Kidney glomerular epithelial cell (primary cell): ENCODE measurements around the gene IL36RN.

Experiments
- DNase-seq: peaks from one replicate; lab custom pipeline; 2025; lab: John Stamatoyannopoulos, UW

The IL36RN gene

GRCh38 chr2:113050921-113051895 lies 7.8 kb upstream of the IL36RN start:
- no peak for DNase-seq

DNA sequence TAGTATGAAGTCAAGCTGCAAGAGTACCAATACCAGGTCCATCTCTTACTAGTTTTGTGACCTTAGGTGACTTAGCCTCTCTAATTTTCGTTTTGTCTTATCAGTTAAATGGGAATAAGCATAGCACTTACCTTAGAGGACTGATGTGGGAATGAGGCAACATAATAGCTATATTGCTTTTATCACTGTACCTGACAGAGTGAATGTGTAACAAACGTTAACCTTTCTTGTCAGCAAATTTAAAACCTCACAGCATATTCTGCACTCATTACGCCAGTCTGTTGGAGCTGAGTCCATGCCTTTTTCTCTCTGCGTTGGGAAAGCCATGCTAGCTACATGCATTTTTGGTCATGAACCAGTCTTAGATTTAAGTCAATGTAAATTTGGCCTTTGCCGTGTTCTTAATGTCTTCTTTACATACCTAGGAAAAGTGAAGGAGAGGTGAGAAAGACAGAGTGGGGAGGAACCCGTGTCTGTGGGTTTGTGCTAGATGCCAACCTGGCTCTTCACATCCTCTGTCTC lies 6.5 kb upstream of the IL36RN start, which contains the start of gene IL36B:
TSS of gene IL36B (minus strand) at position 472 of the 522 bp plus-strand sequence.
- no peak for DNase-seq

- DNase-seq = no peak
Observed at GRCh38 chr2:113053666-113054065, 5.3 kb upstream of the IL36RN start.

DNA sequence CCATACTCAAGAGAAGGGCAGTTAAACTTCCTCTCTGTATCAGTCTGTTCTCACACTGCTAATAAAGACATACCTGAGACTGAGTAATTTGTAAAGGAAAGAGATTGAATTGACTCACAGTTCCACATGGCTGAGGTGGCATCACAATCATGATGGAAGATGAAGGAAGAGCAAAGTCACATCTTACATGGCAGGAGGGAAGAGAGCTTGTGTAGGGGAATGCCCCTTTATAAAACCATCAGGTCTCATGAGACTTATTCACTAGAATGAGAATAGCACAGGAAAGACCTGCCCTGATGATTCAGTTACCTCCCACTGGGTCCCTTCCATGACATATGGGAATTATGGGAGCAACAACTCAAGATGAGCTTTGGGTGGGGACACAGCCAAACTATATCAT lies 4.9 kb upstream of the IL36RN start:
- no peak for DNase-seq

DNA sequence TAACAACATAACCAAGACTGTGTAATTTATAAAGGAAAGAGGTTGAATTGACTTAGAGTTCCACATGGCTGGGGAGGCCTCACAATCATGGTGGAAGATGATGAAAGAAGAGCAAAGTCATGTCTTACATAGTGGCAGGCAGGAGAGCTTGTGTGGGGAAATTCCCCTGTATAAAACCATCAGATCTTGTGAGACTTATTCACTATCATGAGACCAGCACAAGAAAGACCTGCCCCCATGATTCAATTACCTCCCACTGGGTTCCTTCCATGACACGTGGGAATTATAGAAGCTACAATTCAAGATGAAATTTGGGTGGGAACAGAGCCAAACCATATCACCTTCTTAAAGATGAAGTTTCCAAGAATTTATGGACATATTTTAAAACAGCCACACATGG lies 2.5 kb upstream of the IL36RN start:
- no peak for DNase-seq

DNA sequence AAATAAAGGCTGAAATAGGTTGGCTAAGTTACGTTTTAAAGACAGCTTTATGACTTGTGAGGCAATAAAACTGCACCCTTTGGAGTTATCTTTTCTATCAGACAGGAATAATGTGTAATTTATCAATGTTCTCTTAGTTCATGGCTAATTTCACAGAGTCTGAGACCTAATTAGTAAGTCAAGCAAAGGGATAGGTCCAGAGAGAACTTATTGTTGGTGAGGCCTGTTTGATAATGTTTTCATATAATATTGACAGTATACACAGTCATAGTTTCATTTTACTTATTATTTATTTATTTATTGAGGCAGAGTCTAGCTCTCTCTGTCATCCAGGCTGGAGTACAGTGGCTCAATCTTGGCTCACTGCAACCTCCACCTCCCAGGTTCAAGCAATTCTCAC lies 1.9 kb upstream of the IL36RN start:
- no peak for DNase-seq

GRCh38 chr2:113058411-113058994 lies 495 bp upstream of the IL36RN start:
- DNase-seq = no peak

DNA sequence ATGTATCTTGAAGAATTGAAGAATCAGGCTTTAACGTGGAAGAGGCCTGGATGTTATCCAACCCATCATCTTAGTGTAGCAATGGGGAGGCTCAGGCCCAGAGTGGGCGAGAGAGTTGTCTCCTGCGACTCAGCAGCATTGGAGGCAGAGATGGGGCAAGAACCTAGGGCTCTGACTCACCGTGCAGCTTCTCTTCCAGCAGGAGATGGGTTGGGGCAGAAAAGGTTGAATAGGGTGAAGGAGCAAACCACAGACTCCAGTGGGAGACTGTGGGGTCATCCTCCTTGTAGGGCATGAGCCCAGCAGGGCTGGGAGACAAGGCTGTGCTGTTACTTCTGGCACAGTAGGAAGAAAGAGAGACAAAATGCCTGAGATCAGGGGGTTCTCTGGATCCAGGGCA lies 1.4 kb downstream of the IL36RN start:
- no peak for DNase-seq

GRCh38 chr2:113060796-113061195 lies 1.8 kb downstream of the IL36RN start:
- DNase-seq = no peak

DNA sequence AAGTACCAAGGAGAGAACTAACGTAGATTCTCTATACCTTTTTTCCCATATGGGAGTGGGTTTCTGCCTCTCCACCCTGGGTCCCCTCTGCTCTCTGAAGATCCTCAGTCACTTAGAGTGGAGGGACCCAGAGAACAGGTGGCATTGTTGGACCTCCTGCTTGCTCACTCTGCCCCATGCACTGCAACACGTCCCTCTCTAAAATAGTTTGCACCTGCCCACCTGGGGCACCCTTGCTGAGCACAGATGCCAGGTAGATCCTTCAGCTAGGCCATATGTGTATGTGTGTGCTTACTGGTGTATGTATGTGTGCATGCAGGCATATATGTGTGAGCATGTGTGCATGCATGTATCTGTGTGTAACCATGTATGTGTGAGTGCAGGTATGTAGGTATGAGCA lies 2.2 kb downstream of the IL36RN start:
- DNase-seq = no peak

DNA sequence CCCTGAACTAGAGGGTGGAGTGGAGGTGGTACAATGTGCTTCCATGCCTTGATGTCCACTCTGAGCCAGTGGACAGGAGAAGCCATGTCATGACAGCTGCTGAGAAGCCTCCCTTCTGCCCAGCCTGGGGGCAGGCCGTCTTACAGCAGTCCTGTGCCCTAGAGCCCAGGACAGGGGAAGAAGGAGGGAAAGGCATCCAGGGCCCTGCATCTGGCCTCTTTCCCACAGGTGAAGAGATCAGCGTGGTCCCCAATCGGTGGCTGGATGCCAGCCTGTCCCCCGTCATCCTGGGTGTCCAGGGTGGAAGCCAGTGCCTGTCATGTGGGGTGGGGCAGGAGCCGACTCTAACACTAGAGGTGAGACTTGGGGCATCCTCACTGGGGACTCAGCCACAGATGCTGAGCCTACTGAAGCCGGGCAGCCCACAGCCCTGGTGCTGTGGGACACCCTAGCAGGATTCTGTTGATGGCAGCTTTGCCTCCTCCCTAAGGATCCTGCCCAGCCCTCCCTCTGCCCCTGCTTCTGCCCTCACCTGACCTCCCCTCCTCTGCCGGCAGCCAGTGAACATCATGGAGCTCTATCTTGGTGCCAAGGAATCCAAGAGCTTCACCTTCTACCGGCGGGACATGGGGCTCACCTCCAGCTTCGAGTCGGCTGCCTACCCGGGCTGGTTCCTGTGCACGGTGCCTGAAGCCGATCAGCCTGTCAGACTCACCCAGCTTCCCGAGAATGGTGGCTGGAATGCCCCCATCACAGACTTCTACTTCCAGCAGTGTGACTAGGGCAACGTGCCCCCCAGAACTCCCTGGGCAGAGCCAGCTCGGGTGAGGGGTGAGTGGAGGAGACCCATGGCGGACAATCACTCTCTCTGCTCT lies 3.1 kb downstream of the IL36RN start:
- DNase-seq = no peak

DNA sequence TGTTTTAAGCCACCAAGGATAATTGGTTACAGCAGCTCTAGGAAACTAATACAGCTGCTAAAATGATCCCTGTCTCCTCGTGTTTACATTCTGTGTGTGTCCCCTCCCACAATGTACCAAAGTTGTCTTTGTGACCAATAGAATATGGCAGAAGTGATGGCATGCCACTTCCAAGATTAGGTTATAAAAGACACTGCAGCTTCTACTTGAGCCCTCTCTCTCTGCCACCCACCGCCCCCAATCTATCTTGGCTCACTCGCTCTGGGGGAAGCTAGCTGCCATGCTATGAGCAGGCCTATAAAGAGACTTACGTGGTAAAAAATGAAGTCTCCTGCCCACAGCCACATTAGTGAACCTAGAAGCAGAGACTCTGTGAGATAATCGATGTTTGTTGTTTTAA lies 5.3 kb downstream of the IL36RN start:
- DNase-seq = no peak

DNA sequence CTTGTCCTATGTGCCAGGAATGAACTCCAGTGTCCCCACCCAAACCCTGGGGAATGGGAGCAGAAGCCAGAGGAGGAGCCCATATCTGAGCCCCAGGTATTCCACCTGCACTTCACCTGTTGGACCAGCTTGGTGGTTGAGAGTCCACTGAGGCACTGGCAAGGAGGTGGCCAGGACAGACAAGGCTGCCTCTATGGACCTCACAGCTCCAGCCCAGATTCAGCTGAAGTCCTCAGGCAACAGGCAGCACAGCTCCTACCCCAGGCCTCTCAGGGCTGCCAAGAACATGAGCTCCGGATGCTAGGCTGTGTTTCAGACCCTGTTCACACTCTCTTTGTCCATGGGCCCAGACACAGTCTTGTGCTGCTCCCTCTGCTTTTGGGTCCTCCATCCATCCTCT lies 5.9 kb downstream of the IL36RN start:
- no peak for DNase-seq

DNA sequence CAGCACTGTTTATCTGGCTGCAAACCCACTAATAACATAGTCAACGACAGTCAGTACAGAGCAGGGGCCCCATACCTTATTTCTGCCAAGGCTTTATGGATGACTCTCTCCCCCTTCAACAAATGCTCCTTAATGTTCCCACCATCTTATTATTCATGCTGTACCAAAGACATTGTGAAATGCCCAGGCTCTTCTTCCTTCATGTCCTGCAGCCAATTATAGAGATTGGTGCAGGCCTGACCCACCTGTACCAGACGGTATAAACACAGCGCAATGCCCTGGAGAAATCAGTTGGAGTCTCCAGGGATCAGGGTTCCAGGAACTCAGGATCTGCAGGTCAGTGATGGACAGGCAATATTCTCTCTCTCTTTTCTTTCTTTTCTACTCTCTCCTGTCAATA lies 8.7 kb downstream of the IL36RN start, which contains the start of gene IL1F10:
TSS of gene IL1F10 (plus strand) at position 290 of the 400 bp plus-strand sequence. CDS start 4,769 bp downstream, outside the sequence.
- DNase-seq = no peak

GRCh38 chr2:113068249-113068648 lies 9.3 kb downstream of the IL36RN start:
- no peak for DNase-seq

DNA sequence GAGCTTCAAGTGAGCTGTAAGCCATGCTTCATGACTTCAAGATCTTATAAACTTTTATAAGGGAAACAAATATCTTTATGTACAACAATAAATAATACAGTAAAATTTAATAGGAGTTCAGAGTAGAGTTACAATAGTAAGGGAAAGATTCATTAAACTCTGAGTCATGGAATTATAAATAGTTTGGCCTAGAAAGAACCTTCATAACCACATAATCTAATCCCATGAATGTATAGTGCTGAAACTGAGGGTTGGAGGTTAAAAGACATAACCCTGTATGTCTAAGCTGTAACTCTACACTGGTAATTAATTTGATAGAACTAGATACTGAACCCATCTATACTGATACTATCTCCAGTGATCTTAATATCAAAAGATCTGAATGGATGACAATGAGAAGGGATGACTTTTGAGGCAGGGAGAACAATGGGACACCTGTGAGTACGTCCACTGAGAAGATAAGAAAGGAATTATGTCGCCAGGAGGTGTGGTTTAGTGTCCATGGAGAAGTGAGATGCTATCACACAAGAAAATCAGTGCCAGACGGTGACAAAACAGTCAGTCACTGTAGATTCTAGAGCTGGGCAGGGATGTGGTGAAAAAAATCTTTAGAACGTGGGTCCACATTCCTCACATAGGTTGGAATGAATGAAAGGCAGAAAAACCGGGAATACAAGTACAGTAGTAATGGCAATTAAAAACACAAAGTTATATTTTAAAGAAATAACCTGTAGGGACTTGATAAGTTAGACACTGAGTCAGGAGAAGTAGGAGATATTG lies 9.9 kb downstream of the IL36RN start:
- DNase-seq = peak; percentile 16

GRCh38 chr2:113069676-113070605 lies 10.9 kb downstream of the IL36RN start:
- peak; percentile 79 for DNase-seq

- no peak for DNase-seq
Observed at GRCh38 chr2:113070606-113070975, 11.6 kb downstream of the IL36RN start.

- no peak for DNase-seq
Observed at GRCh38 chr2:113072584-113072983, 13.6 kb downstream of the IL36RN start.

- no peak for DNase-seq
Observed at GRCh38 chr2:113073325-113073834, 14.4 kb downstream of the IL36RN start.
